Glutamatergic neuron (in vitro differentiated cells): ENCODE measurements around the gene CYP1A2. TPM values are rescaled to one million over a fixed set of nuclear protein-coding genes. Genes with fewer than 3 reads are reported as not detected.

Experiments used
- DNase-seq: peaks from one replicate; pipeline ENCODE4 v3.0.0; 2022
- H3K27ac Mint-ChIP-seq: one replicate; pipeline ENCODE4 v1.8.0; 2020; ENCODE audit warnings: mild to moderate bottlenecking, mixed read lengths, inconsistent platforms; ENCODE audit not compliant: unreplicated experiment
- H3K27me3 Mint-ChIP-seq: one replicate; pipeline ENCODE4 v1.8.0; 2020; ENCODE audit warnings: mild to moderate bottlenecking, moderate library complexity, mixed read lengths, inconsistent platforms; ENCODE audit not compliant: unreplicated experiment
- H3K36me3 Mint-ChIP-seq: one replicate; pipeline ENCODE4 v1.8.0; 2020; ENCODE audit warnings: mild to moderate bottlenecking, mixed read lengths, inconsistent platforms; ENCODE audit not compliant: unreplicated experiment
- H3K4me1 Mint-ChIP-seq: one replicate; pipeline ENCODE4 v1.8.0; 2020; ENCODE audit warnings: mild to moderate bottlenecking, low read depth, mixed read lengths, inconsistent platforms; ENCODE audit not compliant: unreplicated experiment
- H3K4me3 Mint-ChIP-seq: one replicate; pipeline ENCODE4 v1.8.0; 2020; ENCODE audit warnings: mild to moderate bottlenecking, mixed read lengths, inconsistent platforms; ENCODE audit not compliant: unreplicated experiment
- H3K9me3 Mint-ChIP-seq: one replicate; pipeline ENCODE4 v1.8.0; 2020; ENCODE audit warnings: mild to moderate bottlenecking, moderate library complexity, mixed read lengths, inconsistent platforms; ENCODE audit not compliant: unreplicated experiment
- CTCF ChIP-seq: fragments of 200-600 bp; sonication (generic); IDR thresholded peaks from one replicate; pipeline ENCODE4 v1.5.0; 2021; ENCODE audit not compliant: partially characterized antibody, unreplicated experiment
- total RNA-seq: library from RNA; stranded (reverse); fragmentation: NEBNext Ultra II Directional; extraction: Animal tissue kit (Norgen Biotek cat#: 25700); gene quantifications from one replicate; pipeline ENCODE4 v1.2.1, GENCODE V29; 2021; ENCODE audit not compliant: unreplicated experiment

CYP1A2 gene
- total RNA-seq, 1 donor from 2014 or later, result not detected

- Mint-ChIP-seq H3K27me3 (no peaks in the 10 kb centered on the region), H3K4me3 (no peak overlapping the region), H3K4me1 (no peaks in the 10 kb centered on the region), H3K9me3 (peaks cover 2% of the 10 kb centered on the region), H3K36me3 (no peaks in the 10 kb centered on the region), H3K27ac (no peak overlapping the region)
- no peak for TF ChIP-seq CTCF
- DNase-seq, result no peak
These were observed 36.3 kb upstream of the CYP1A2 start for GRCh38 chr15:74712311-74712710.

GRCh38 chr15:74716651-74717050 is 32.0 kb upstream of the CYP1A2 start:
- no peaks in the 10 kb centered on the region for H3K36me3 Mint-ChIP-seq
- peaks cover 2% of the 10 kb centered on the region for H3K9me3 Mint-ChIP-seq
- no peak for TF ChIP-seq CTCF
- H3K4me3 Mint-ChIP-seq, result no peak overlapping the region
- H3K27ac Mint-ChIP-seq, result no peak overlapping the region
- H3K4me1 Mint-ChIP-seq, result no peaks in the 10 kb centered on the region
- peaks cover 6% of the 10 kb centered on the region for H3K27me3 Mint-ChIP-seq
- no peak for DNase-seq

GRCh38 chr15:74722591-74722990 is 26.1 kb upstream of the CYP1A2 start:
- peaks cover 9% of the 10 kb centered on the region for H3K9me3 Mint-ChIP-seq
- no peak overlapping the region for H3K4me3 Mint-ChIP-seq
- H3K4me1 Mint-ChIP-seq, result peaks cover 12% of the 10 kb centered on the region
- DNase-seq, result no peak
- TF ChIP-seq CTCF, result no peak
- peaks cover 5% of the 10 kb centered on the region for H3K36me3 Mint-ChIP-seq
- peaks cover 16% of the 10 kb centered on the region for H3K27me3 Mint-ChIP-seq
- H3K27ac Mint-ChIP-seq, result no peak overlapping the region

- TF ChIP-seq CTCF, result no peak
- Mint-ChIP-seq H3K4me3 (no peak overlapping the region), H3K27me3 (peaks cover 16% of the 10 kb centered on the region), H3K36me3 (peaks cover 5% of the 10 kb centered on the region), H3K9me3 (peaks cover 11% of the 10 kb centered on the region), H3K4me1 (peaks cover 12% of the 10 kb centered on the region), H3K27ac (no peak overlapping the region)
- no peak for DNase-seq
These were observed 25.5 kb upstream of the CYP1A2 start for GRCh38 chr15:74723187-74723586.

GRCh38 chr15:74723754-74724334 is 24.8 kb upstream of the CYP1A2 start:
- no peak for DNase-seq
- no peak for TF ChIP-seq CTCF
- peaks cover 16% of the 10 kb centered on the region for H3K27me3 Mint-ChIP-seq
- peaks cover 5% of the 10 kb centered on the region for H3K36me3 Mint-ChIP-seq
- H3K9me3 Mint-ChIP-seq, result peaks cover 11% of the 10 kb centered on the region
- H3K4me1 Mint-ChIP-seq, result peaks cover 12% of the 10 kb centered on the region
- H3K4me3 Mint-ChIP-seq, result no peak overlapping the region
- no peak overlapping the region for H3K27ac Mint-ChIP-seq
